ENCODE measurements around the gene TMEM270.
"Not testable (repeated sequence)": the region's sequence is repeated elsewhere in the genome, so short reads cannot be mapped to it uniquely, and the experiment has no call there.

The TMEM270 gene

DNA sequence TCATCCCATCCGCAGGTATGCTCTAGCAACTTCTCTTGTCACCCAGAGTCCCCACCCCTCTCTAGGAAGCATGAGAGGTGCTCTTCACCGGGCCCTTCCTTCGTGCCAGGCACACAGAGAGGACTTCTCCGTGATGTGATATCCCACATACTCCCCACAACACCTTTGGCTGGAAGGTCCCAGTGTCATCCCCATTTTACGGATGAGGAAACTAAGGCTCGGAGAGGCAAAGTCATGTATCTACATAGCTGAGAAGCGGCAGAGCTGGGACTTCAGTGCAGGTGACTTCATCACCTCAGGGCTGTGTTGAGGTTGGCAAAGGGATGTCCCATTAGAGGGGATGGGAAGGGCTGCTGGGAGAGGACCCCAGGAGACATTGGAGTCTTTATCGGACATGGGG is 15.4 kb downstream of the TMEM270 start:
- Histone ChIP-seq H3K4me1 (ENCODE audit: control insufficient read depth, insufficient read depth, low read length, poor library complexity, severe bottlenecking) (no peaks in the 10 kb centered on the region), H3K9me3 (ENCODE audit: control insufficient read depth, low read length) (no peaks in the 10 kb centered on the region), H3K36me3 (ENCODE audit: control insufficient read depth, insufficient read depth, low read length) (no peaks in the 10 kb centered on the region), H3K27ac (ENCODE audit: insufficient read depth, low read length, poor library complexity, severe bottlenecking) (no peak overlapping the region), H3K27me3 (replicated peaks; ENCODE audit: control insufficient read depth, insufficient read depth, low read length, poor library complexity, severe bottlenecking) (no peaks in the 10 kb centered on the region), H3K4me3 (ENCODE audit: insufficient read depth, low read depth, low read length, poor library complexity, severe bottlenecking) (no peak overlapping the region)
- DNase-seq: no peak

- H3K4me3 ChIP-seq (ENCODE audit: insufficient read depth, low read depth, low read length, poor library complexity, severe bottlenecking): no peak overlapping the region
- no peak for DNase-seq
- no peak overlapping the region for H3K27ac ChIP-seq (ENCODE audit: insufficient read depth, low read length, poor library complexity, severe bottlenecking)
- no peaks in the 10 kb centered on the region for H3K36me3 ChIP-seq (ENCODE audit: control insufficient read depth, insufficient read depth, low read length)
- no peaks in the 10 kb centered on the region for H3K4me1 ChIP-seq (ENCODE audit: control insufficient read depth, insufficient read depth, low read length, poor library complexity, severe bottlenecking)
- H3K9me3 ChIP-seq (ENCODE audit: control insufficient read depth, low read length): no peaks in the 10 kb centered on the region
- no peaks in the 10 kb centered on the region for H3K27me3 ChIP-seq (replicated peaks; ENCODE audit: control insufficient read depth, insufficient read depth, low read length, poor library complexity, severe bottlenecking)
These were observed 16.0 kb downstream of the TMEM270 start for GRCh38 chr7:73876973-73877372.

GRCh38 chr7:73879977-73880681 is 19.2 kb downstream of the TMEM270 start:
- Histone ChIP-seq H3K4me3 (ENCODE audit: insufficient read depth, low read depth, low read length, poor library complexity, severe bottlenecking) (no peak overlapping the region), H3K36me3 (ENCODE audit: control insufficient read depth, insufficient read depth, low read length) (no peaks in the 10 kb centered on the region), H3K27ac (ENCODE audit: insufficient read depth, low read length, poor library complexity, severe bottlenecking) (no peak overlapping the region), H3K4me1 (ENCODE audit: control insufficient read depth, insufficient read depth, low read length, poor library complexity, severe bottlenecking) (no peaks in the 10 kb centered on the region), H3K9me3 (ENCODE audit: control insufficient read depth, low read length) (no peaks in the 10 kb centered on the region), H3K27me3 (replicated peaks; ENCODE audit: control insufficient read depth, insufficient read depth, low read length, poor library complexity, severe bottlenecking) (no peaks in the 10 kb centered on the region)
- no peak for DNase-seq

GRCh38 chr7:73880755-73881328 is 19.9 kb downstream of the TMEM270 start:
- no peaks in the 10 kb centered on the region for H3K36me3 ChIP-seq (ENCODE audit: control insufficient read depth, insufficient read depth, low read length)
- H3K4me3 ChIP-seq (ENCODE audit: insufficient read depth, low read depth, low read length, poor library complexity, severe bottlenecking): no peak overlapping the region
- no peak for DNase-seq
- H3K9me3 ChIP-seq (ENCODE audit: control insufficient read depth, low read length): no peaks in the 10 kb centered on the region
- no peaks in the 10 kb centered on the region for H3K4me1 ChIP-seq (ENCODE audit: control insufficient read depth, insufficient read depth, low read length, poor library complexity, severe bottlenecking)
- no peaks in the 10 kb centered on the region for H3K27me3 ChIP-seq (replicated peaks; ENCODE audit: control insufficient read depth, insufficient read depth, low read length, poor library complexity, severe bottlenecking)
- H3K27ac ChIP-seq (ENCODE audit: insufficient read depth, low read length, poor library complexity, severe bottlenecking): no peak overlapping the region

- H3K27me3 ChIP-seq (replicated peaks; ENCODE audit: control insufficient read depth, insufficient read depth, low read length, poor library complexity, severe bottlenecking): no peaks in the 10 kb centered on the region
- DNase-seq: no peak
- H3K4me3 ChIP-seq (ENCODE audit: insufficient read depth, low read depth, low read length, poor library complexity, severe bottlenecking): no peak overlapping the region
- no peaks in the 10 kb centered on the region for H3K4me1 ChIP-seq (ENCODE audit: control insufficient read depth, insufficient read depth, low read length, poor library complexity, severe bottlenecking)
- no peaks in the 10 kb centered on the region for H3K36me3 ChIP-seq (ENCODE audit: control insufficient read depth, insufficient read depth, low read length)
- no peaks in the 10 kb centered on the region for H3K9me3 ChIP-seq (ENCODE audit: control insufficient read depth, low read length)
- H3K27ac ChIP-seq (ENCODE audit: insufficient read depth, low read length, poor library complexity, severe bottlenecking): no peak overlapping the region
These were observed 20.5 kb downstream of the TMEM270 start for GRCh38 chr7:73881352-73882046.

DNA sequence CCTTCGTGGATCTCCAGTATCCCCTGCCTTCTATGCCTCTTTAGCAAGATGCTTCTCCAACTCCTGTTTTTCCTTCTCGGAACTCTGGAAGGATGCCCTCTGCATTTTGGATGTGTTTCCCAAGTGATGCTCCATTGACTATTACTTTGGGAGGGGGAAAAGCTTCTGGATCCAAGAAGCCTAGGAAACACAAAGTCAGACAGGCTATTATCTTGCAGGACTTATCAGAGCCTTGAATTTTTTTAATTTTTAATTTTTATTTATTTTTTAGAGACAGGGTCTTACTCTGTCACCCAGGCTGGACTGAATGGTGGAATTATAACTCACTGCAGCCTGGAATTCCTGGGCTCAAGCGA is 21.1 kb downstream of the TMEM270 start:
- H3K36me3 ChIP-seq (ENCODE audit: control insufficient read depth, insufficient read depth, low read length): no peaks in the 10 kb centered on the region
- H3K4me1 ChIP-seq (ENCODE audit: control insufficient read depth, insufficient read depth, low read length, poor library complexity, severe bottlenecking): no peaks in the 10 kb centered on the region
- H3K4me3 ChIP-seq (ENCODE audit: insufficient read depth, low read depth, low read length, poor library complexity, severe bottlenecking): no peak overlapping the region
- H3K27me3 ChIP-seq (replicated peaks; ENCODE audit: control insufficient read depth, insufficient read depth, low read length, poor library complexity, severe bottlenecking): no peaks in the 10 kb centered on the region
- no peak overlapping the region for H3K27ac ChIP-seq (ENCODE audit: insufficient read depth, low read length, poor library complexity, severe bottlenecking)
- no peaks in the 10 kb centered on the region for H3K9me3 ChIP-seq (ENCODE audit: control insufficient read depth, low read length)
- no peak for DNase-seq

DNA sequence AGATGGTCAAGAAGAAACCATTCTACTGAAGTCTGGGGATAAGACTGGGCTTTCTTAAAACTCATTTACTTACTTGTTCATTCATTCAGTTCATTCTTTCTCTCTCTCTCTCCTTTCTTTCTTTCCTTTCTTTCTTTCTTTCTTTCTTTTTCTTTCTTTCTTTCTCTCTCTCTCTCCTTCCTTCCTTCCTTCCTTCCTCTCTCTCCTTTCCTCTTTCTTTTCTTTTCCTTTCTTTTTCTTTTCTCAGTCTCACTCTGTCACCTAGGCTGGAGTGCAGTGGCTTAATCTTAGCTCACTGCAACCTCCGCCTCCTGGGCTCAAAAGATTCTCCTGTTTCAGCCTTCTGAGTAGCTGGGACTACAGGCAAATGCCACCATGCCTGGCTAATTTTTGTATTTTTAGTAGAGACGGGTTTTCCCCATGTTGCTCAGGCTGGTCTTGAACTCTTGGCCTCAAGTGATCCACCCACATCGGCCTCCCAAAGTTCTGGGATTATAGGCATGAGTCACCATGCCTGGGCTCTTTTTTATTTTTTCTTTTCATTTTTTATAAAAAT is 24.0 kb downstream of the TMEM270 start:
- H3K9me3 ChIP-seq (ENCODE audit: control insufficient read depth, low read length); DNase-seq; H3K27ac ChIP-seq (ENCODE audit: insufficient read depth, low read length, poor library complexity, severe bottlenecking); H3K27me3 ChIP-seq (replicated peaks; ENCODE audit: control insufficient read depth, insufficient read depth, low read length, poor library complexity, severe bottlenecking); H3K4me1 ChIP-seq (ENCODE audit: control insufficient read depth, insufficient read depth, low read length, poor library complexity, severe bottlenecking); H3K4me3 ChIP-seq (ENCODE audit: insufficient read depth, low read depth, low read length, poor library complexity, severe bottlenecking); H3K36me3 ChIP-seq (ENCODE audit: control insufficient read depth, insufficient read depth, low read length): not testable (repeated sequence)

GRCh38 chr7:73885433-73885974 is 24.5 kb downstream of the TMEM270 start:
- Histone ChIP-seq H3K4me1 (ENCODE audit: control insufficient read depth, insufficient read depth, low read length, poor library complexity, severe bottlenecking) (no peaks in the 10 kb centered on the region), H3K27ac (ENCODE audit: insufficient read depth, low read length, poor library complexity, severe bottlenecking) (no peak overlapping the region), H3K27me3 (replicated peaks; ENCODE audit: control insufficient read depth, insufficient read depth, low read length, poor library complexity, severe bottlenecking) (no peaks in the 10 kb centered on the region), H3K36me3 (ENCODE audit: control insufficient read depth, insufficient read depth, low read length) (no peaks in the 10 kb centered on the region), H3K9me3 (ENCODE audit: control insufficient read depth, low read length) (no peaks in the 10 kb centered on the region), H3K4me3 (ENCODE audit: insufficient read depth, low read depth, low read length, poor library complexity, severe bottlenecking) (no peak overlapping the region)
- no peak for DNase-seq

DNA sequence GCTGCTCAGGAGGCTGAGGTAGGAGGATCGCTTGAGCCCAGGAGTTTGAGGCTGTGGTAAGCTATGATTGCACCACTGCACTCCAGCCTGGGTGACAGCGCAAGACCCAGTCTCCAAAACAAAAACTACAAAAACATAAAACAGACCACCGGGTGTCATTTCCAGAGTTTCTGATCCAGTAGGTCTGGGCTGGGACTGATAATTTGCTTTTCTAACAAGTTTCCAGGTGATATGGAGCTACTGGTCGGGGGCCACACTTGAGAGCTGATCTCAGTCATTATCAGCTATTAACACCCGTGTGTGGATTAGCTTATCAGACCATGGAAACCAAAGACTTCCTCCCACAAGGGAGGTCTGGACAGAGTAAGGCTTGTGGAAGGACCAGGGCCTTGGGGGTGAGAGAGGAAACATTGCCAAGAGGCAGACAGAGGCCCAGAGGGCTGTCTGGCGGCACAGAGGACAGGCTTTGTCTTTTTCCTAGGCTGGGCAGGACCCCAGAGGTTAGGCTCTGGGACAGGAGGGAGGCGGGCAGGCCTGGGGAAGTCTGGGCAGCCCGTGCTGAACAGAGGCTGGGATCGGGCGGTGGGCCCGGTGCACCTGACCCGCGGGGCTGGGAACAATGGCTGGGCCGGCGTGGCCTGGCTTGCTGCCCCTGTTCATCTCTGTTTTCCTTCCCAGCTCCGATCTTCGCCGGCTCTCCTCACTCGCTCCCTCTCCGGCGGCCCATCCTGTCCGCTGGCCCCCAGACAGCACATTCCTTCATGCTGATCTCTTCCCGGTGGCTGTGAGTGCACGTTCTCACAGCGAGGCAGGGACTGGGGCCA is 25.2 kb downstream of the TMEM270 start:
- no peaks in the 10 kb centered on the region for H3K4me1 ChIP-seq (ENCODE audit: control insufficient read depth, insufficient read depth, low read length, poor library complexity, severe bottlenecking)
- H3K36me3 ChIP-seq (ENCODE audit: control insufficient read depth, insufficient read depth, low read length): no peaks in the 10 kb centered on the region
- no peaks in the 10 kb centered on the region for H3K9me3 ChIP-seq (ENCODE audit: control insufficient read depth, low read length)
- H3K27me3 ChIP-seq (replicated peaks; ENCODE audit: control insufficient read depth, insufficient read depth, low read length, poor library complexity, severe bottlenecking): no peaks in the 10 kb centered on the region
- no peak overlapping the region for H3K4me3 ChIP-seq (ENCODE audit: insufficient read depth, low read depth, low read length, poor library complexity, severe bottlenecking)
- no peak for DNase-seq
- no peak overlapping the region for H3K27ac ChIP-seq (ENCODE audit: insufficient read depth, low read length, poor library complexity, severe bottlenecking)
